ENCODE results near the gene CHST11. TPM values are rescaled to one million over a fixed set of nuclear protein-coding genes. Genes with fewer than 3 reads are reported as not detected.

Gene CHST11
- total and polyA plus RNA-seq, 10 of the 15 experiments (the other 5 are each of a cell fraction or from before 2014, with no cell fraction given) = 1.9 to 38.1 (median 17.2) TPM

DNA sequence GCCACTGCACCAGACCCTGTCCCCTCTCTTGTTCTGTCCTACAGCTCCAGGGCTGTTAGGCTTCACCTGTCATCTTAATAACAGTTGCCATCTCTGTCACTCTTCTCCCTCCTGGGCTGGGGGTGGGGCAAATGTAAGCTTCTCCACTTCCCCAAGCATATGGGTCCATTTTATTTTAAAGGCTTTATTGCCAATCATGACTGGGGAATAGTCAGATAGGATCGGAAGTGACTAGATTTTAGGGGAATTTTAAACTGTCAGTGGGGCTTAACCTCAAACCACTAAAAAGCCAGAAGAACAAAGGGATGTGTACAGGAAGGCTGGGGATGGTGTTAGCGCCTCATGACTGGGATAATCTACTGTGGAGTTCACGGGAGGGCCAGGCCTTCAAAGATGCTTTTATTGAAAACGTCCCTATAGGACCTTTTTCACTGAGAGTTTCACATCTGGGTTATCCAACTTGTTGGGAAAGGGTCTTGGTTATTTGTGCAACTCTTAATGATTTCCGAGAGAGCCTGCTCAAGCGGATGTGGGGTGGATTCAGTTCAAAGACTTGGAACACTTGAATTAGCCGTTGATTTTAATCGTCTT lies 41.6 kb downstream of the CHST11 start (continued):
- no peak for TF ChIP-seq EGR1 (IDR thresholded peaks at IDR 0.05; ENCODE audit: borderline replicate concordance in 1 of 2, low read depth in 2 of 2, low read length in 2 of 2)
- TF ChIP-seq FOS (IDR thresholded peaks at IDR 0.05; ENCODE audit: borderline replicate concordance, extremely low read depth, insufficient read length) = no peak
- TF ChIP-seq BACH1 (IDR thresholded peaks at IDR 0.05; ENCODE audit: borderline replicate concordance) = no peak
- TF ChIP-seq TBL1XR1 (IDR thresholded peaks at IDR 0.05; ENCODE audit: low read depth, low read length) = no peak
- TF ChIP-seq PBX3 (IDR thresholded peaks at IDR 0.05; ENCODE audit: insufficient replicate concordance, low read depth, low read length) = peak; percentile 12
- TF ChIP-seq RB1 (IDR thresholded peaks at IDR 0.05; ENCODE audit: borderline replicate concordance) = no peak
- TF ChIP-seq ZBTB4 (CRISPR knock-in tag; IDR thresholded peaks at IDR 0.05) = no peak
- no peak for TF ChIP-seq DPF2 (IDR thresholded peaks at IDR 0.05)
- no peak for TF ChIP-seq PAX5 (IDR thresholded peaks at IDR 0.05; ENCODE audit: borderline replicate concordance, low read depth, low read length)
- TF ChIP-seq SREBF2 (IDR thresholded peaks at IDR 0.05; ENCODE audit: low read length) = no peak
- no peak for TF ChIP-seq REST (IDR thresholded peaks at IDR 0.05; ENCODE audit: low read depth, low read length)
- no peak for TF ChIP-seq POLR2AphosphoS5 (IDR thresholded peaks at IDR 0.05; ENCODE audit: low read length)
- peak; percentile 72 to 75 for TF ChIP-seq EP300 (IDR thresholded peaks at IDR 0.05; ENCODE audit: borderline replicate concordance in 1 of 2, control insufficient read depth in 1 of 2, low read depth in 2 of 2, low read length in 2 of 2)
- no peak; the same call in 1 of the 2 replicates for TF ChIP-seq RAD21 (IDR thresholded peaks at IDR 0.05; ENCODE audit: insufficient read depth, low read depth, low read length)
- TF ChIP-seq YY1 (IDR thresholded peaks at IDR 0.05; ENCODE audit: low read depth, low read length) = no peak
- no peak for TF ChIP-seq ZNF622 (IDR thresholded peaks at IDR 0.05)
- TF ChIP-seq RBBP5 (conservative IDR thresholded peaks at IDR 0.05) = no peak
- TF ChIP-seq SMARCA5 (IDR thresholded peaks at IDR 0.05) = 0 out of 2 replicates have a peak, but pooled peaks have one; percentile 1
- TF ChIP-seq MEF2A (IDR thresholded peaks at IDR 0.05; ENCODE audit: insufficient read depth, low read depth, low read length) = no peak
- peak; percentile 37; the same call in 1 of the 2 replicates for TF ChIP-seq SPI1 (IDR thresholded peaks at IDR 0.05; ENCODE audit: borderline replicate concordance, insufficient read depth, low read depth, low read length)
- TF ChIP-seq ZNF24 (IDR thresholded peaks at IDR 0.05) = no peak
- no peak for TF ChIP-seq RFX5 (IDR thresholded peaks at IDR 0.05; ENCODE audit: low read depth, low read length)
- TF ChIP-seq USF2 (IDR thresholded peaks at IDR 0.05; ENCODE audit: borderline replicate concordance, low read depth, low read length) = no peak
